Measurements from ENCODE around the gene EIF4G1. TPM values are rescaled to one million over a fixed set of nuclear protein-coding genes. Genes with fewer than 3 reads are reported as not detected.

The EIF4G1 gene
- total RNA-seq, 1 donor from 2014 or later = 137 TPM

- no peaks in the 10 kb centered on the region for H3K4me1 Mint-ChIP-seq
- Histone ChIP-seq H3K4me2 (no peak overlapping the region), H3K9ac (no peak overlapping the region), H3K4me3 (no peak overlapping the region), H4K20me1 (ENCODE audit: low read depth) (peaks cover 46% of the 10 kb centered on the region), H3K4me1 (no peaks in the 10 kb centered on the region), H3K27ac (no peak overlapping the region), H3K9me3 (ENCODE audit: low read depth) (no peaks in the 10 kb centered on the region), H2AFZ (replicated peaks) (no peak overlapping the region), H3K27me3 (no peaks in the 10 kb centered on the region), H3K79me2 (ENCODE audit: low read depth) (peaks cover 23% of the 10 kb centered on the region), H3F3A (ENCODE audit: low read depth) (no peaks in the 10 kb centered on the region), H3K36me3 (no peaks in the 10 kb centered on the region)
- TF ChIP-seq EZH2 (IDR thresholded peaks at IDR 0.05) = no peak
- H3K27me3 Mint-ChIP-seq (ENCODE audit: insufficient read depth, low read depth) = peaks cover 4% of the 10 kb centered on the region
- no peaks in the 10 kb centered on the region for H3K9me3 Mint-ChIP-seq
- peaks cover 60% of the 10 kb centered on the region for H3K36me3 Mint-ChIP-seq
- no peak overlapping the region for H3K27ac Mint-ChIP-seq
- DNase-seq (ENCODE audit: low spot score) = no peak
- no peak overlapping the region for H3K4me3 Mint-ChIP-seq
Observed at GRCh38 chr3:184323696-184324095, 9.3 kb downstream of the EIF4G1 start.

GRCh38 chr3:184325269-184325668, 10.9 kb downstream of the EIF4G1 start:
- Histone ChIP-seq H3K4me2 (no peak overlapping the region), H4K20me1 (ENCODE audit: low read depth) (peaks cover 31% of the 10 kb centered on the region), H3K27ac (no peak overlapping the region), H3K36me3 (no peaks in the 10 kb centered on the region), H3K4me3 (no peak overlapping the region), H3K79me2 (ENCODE audit: low read depth) (peaks cover 8% of the 10 kb centered on the region), H3K4me1 (no peaks in the 10 kb centered on the region), H3F3A (ENCODE audit: low read depth) (no peaks in the 10 kb centered on the region), H2AFZ (replicated peaks) (no peak overlapping the region), H3K9ac (no peak overlapping the region), H3K9me3 (ENCODE audit: low read depth) (no peaks in the 10 kb centered on the region), H3K27me3 (no peaks in the 10 kb centered on the region)
- no peaks in the 10 kb centered on the region for H3K9me3 Mint-ChIP-seq
- peaks cover 65% of the 10 kb centered on the region for H3K36me3 Mint-ChIP-seq
- DNase-seq (ENCODE audit: low spot score) = no peak
- peak overlapping the region; percentile 51 for H3K27ac Mint-ChIP-seq
- no peak for TF ChIP-seq EZH2 (IDR thresholded peaks at IDR 0.05)
- TF ChIP-seq CTCF (IDR thresholded peaks at IDR 0.05) = no peak
- no peak for TF ChIP-seq EZH2phosphoT487 (IDR thresholded peaks at IDR 0.05)
- H3K4me1 Mint-ChIP-seq = no peaks in the 10 kb centered on the region
- no peak overlapping the region for H3K4me3 Mint-ChIP-seq
- H3K27me3 Mint-ChIP-seq (ENCODE audit: insufficient read depth, low read depth) = peaks cover 2% of the 10 kb centered on the region

GRCh38 chr3:184325715-184326369, 11.4 kb downstream of the EIF4G1 start:
- no peak overlapping the region for H3K9ac ChIP-seq
- Mint-ChIP-seq H3K9me3 (no peaks in the 10 kb centered on the region), H3K27me3 (ENCODE audit: insufficient read depth, low read depth) (peaks cover 2% of the 10 kb centered on the region), H3K27ac (no peak overlapping the region), H3K4me1 (no peaks in the 10 kb centered on the region), H3K4me3 (no peak overlapping the region), H3K36me3 (peaks cover 65% of the 10 kb centered on the region)
- no peaks in the 10 kb centered on the region for H3K4me1 ChIP-seq
- H2AFZ ChIP-seq (replicated peaks) = no peak overlapping the region
- no peak for DNase-seq (ENCODE audit: low spot score)
- H3K79me2 ChIP-seq (ENCODE audit: low read depth) = peaks cover 2% of the 10 kb centered on the region
- no peaks in the 10 kb centered on the region for H3F3A ChIP-seq (ENCODE audit: low read depth)
- H3K27ac ChIP-seq = no peak overlapping the region
- no peak overlapping the region for H3K4me2 ChIP-seq
- no peaks in the 10 kb centered on the region for H3K27me3 ChIP-seq
- H3K9me3 ChIP-seq (ENCODE audit: low read depth) = no peaks in the 10 kb centered on the region
- no peaks in the 10 kb centered on the region for H3K36me3 ChIP-seq
- H3K4me3 ChIP-seq = no peak overlapping the region
- TF ChIP-seq EZH2phosphoT487 (IDR thresholded peaks at IDR 0.05) (no peak), CTCF (IDR thresholded peaks at IDR 0.05) (no peak), EZH2 (IDR thresholded peaks at IDR 0.05) (no peak)
- H4K20me1 ChIP-seq (ENCODE audit: low read depth) = peaks cover 25% of the 10 kb centered on the region

GRCh38 chr3:184327171-184327570, 12.8 kb downstream of the EIF4G1 start:
- Histone ChIP-seq H3K79me2 (ENCODE audit: low read depth) (no peaks in the 10 kb centered on the region), H3K4me2 (no peak overlapping the region), H3K4me3 (no peak overlapping the region), H3K9ac (no peak overlapping the region), H3K9me3 (ENCODE audit: low read depth) (no peaks in the 10 kb centered on the region), H3K36me3 (no peaks in the 10 kb centered on the region), H3K27ac (no peak overlapping the region), H3K4me1 (no peaks in the 10 kb centered on the region), H2AFZ (replicated peaks) (no peak overlapping the region), H4K20me1 (ENCODE audit: low read depth) (peaks cover 22% of the 10 kb centered on the region), H3K27me3 (no peaks in the 10 kb centered on the region), H3F3A (ENCODE audit: low read depth) (peaks cover 7% of the 10 kb centered on the region)
- Mint-ChIP-seq H3K36me3 (peaks cover 61% of the 10 kb centered on the region), H3K27me3 (ENCODE audit: insufficient read depth, low read depth) (peaks cover 2% of the 10 kb centered on the region), H3K4me3 (no peak overlapping the region), H3K4me1 (no peaks in the 10 kb centered on the region), H3K27ac (no peak overlapping the region), H3K9me3 (no peaks in the 10 kb centered on the region)
- DNase-seq (ENCODE audit: low spot score) = no peak
- no peak for TF ChIP-seq EZH2 (IDR thresholded peaks at IDR 0.05)
- TF ChIP-seq CTCF (IDR thresholded peaks at IDR 0.05) = no peak
- TF ChIP-seq EZH2phosphoT487 (IDR thresholded peaks at IDR 0.05) = no peak

All from neural progenitor cell (in vitro differentiated cells).